ENCODE results near the gene MIXL1.

MIXL1 gene

DNA sequence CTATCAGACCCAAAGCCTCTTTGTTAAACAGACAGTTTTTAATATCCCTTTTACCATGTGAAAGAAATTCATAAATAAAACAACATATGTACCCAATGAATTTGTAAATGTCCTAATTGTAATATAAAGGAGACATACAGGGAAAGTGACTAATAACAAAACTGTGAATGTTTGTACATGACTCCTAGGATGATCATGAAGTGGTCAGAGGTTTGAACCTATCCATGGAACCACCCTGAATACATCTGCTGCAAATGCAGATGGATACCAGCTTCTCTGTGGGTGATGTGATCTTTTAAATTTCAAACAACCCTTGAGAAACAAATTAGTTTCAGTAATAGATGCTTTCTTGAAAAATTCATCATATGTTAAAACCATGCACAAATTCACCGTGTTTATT is 20.2 kb upstream of the MIXL1 start:
- H3K36me3 ChIP-seq, result no peaks in the 10 kb centered on the region
- no peak for TF ChIP-seq CTCF (IDR thresholded peaks at IDR 0.05; ENCODE audit: low read depth, low read length)
- DNase-seq, result no peak
- no peaks in the 10 kb centered on the region for H3K9me3 ChIP-seq (ENCODE audit: severe bottlenecking)
- no peaks in the 10 kb centered on the region for H3K27me3 ChIP-seq (ENCODE audit: insufficient read depth, low read depth, severe bottlenecking)
- no peak overlapping the region for H3K27ac ChIP-seq
- no peak overlapping the region for H3K4me3 ChIP-seq (ENCODE audit: low read depth, low read length)

DNA sequence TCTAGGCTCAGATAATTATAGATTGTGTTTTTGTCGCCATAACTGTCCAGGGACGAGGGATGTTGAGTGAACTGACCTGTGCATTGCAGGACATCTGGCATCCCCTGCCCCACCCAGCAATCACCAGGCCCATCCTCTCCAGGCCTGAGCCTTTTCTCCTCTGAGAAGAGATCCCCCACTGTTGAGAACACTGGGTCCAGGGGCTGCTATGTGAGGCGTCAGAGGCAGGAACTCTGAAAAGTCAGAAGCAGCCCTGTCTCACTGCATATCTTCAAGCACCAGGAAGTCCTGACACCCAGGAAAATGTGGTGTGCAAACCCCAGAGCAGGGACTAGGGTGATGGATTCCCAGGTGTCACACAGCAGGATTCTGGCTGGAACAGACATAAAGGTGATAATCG is 19.8 kb upstream of the MIXL1 start:
- H3K27ac ChIP-seq, result no peak overlapping the region
- no peaks in the 10 kb centered on the region for H3K27me3 ChIP-seq (ENCODE audit: insufficient read depth, low read depth, severe bottlenecking)
- H3K4me3 ChIP-seq (ENCODE audit: low read depth, low read length), result no peak overlapping the region
- DNase-seq, result no peak
- H3K36me3 ChIP-seq, result no peaks in the 10 kb centered on the region
- TF ChIP-seq CTCF (IDR thresholded peaks at IDR 0.05; ENCODE audit: low read depth, low read length), result no peak
- H3K9me3 ChIP-seq (ENCODE audit: severe bottlenecking), result no peaks in the 10 kb centered on the region

DNA sequence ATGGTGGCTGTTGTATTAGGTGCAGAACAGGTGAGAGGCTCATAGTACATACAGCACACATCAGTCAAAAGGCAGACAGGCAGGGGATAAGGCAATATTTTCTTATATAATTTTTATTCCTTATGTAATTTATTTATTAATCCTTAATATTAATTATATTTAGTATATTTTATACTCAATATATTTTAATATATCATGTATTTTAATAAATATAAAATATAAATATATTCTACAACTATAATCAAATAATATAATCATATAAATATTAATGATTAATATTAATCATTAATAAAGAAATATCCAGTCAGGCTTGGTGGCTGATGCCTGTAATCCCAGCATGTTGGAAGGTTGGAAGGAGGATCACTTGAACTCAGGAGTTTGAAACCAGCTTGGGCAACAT is 19.3 kb upstream of the MIXL1 start:
- Histone ChIP-seq H3K36me3 (no peaks in the 10 kb centered on the region), H3K27ac (no peak overlapping the region), H3K4me3 (ENCODE audit: low read depth, low read length) (no peak overlapping the region), H3K27me3 (ENCODE audit: insufficient read depth, low read depth, severe bottlenecking) (no peaks in the 10 kb centered on the region), H3K9me3 (ENCODE audit: severe bottlenecking) (no peaks in the 10 kb centered on the region)
- no peak for DNase-seq
- no peak for TF ChIP-seq CTCF (IDR thresholded peaks at IDR 0.05; ENCODE audit: low read depth, low read length)

- Histone ChIP-seq H3K9me3 (ENCODE audit: severe bottlenecking) (no peaks in the 10 kb centered on the region), H3K4me3 (ENCODE audit: low read depth, low read length) (no peak overlapping the region), H3K27me3 (ENCODE audit: insufficient read depth, low read depth, severe bottlenecking) (no peaks in the 10 kb centered on the region), H3K36me3 (no peaks in the 10 kb centered on the region), H3K27ac (no peak overlapping the region)
- DNase-seq, result no peak
- TF ChIP-seq CTCF (IDR thresholded peaks at IDR 0.05; ENCODE audit: low read depth, low read length), result no peak
These were observed 16.4 kb upstream of the MIXL1 start for GRCh38 chr1:226207048-226207447.

DNA sequence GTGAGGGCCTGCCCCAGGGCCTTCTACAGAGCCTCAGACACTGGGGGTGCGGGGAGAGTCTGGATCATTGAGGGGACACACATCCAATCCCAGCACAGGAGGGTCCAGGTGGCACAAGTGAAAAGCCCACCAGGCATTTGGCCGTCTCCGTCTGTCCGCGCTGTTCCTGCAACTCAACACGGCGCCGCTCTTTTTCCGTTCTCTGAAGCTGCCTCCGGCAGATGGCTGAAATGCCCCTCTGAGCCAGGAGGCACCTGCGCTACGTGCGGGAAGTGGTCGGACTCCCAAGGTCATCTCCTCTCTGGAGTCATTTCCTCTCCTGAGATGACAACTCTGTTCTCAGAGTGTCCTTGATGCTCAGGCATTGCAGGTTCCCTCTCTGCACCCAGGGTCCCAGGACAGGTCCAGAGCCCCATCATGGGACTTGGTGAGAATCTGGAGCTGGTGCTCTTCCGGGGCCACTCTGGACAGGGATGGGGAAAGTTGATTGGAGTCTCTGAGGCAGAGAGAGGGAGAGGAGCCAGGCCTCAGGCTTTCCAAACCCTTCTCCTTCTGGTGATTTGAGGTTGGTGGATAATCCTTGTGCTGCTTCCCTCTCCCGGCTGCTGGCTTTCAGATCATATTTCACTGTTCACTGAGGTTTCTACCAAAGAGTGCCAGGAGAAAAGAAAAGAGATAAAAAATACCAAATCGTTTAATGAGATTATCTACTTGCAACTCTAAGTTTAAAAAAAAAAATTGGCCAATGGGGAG is 14.0 kb upstream of the MIXL1 start:
- TF ChIP-seq CTCF (IDR thresholded peaks at IDR 0.05; ENCODE audit: low read depth, low read length), result no peak
- no peaks in the 10 kb centered on the region for H3K36me3 ChIP-seq
- H3K27me3 ChIP-seq (ENCODE audit: insufficient read depth, low read depth, severe bottlenecking), result no peaks in the 10 kb centered on the region
- H3K9me3 ChIP-seq (ENCODE audit: severe bottlenecking), result no peaks in the 10 kb centered on the region
- DNase-seq, result peak; percentile 23
- H3K4me3 ChIP-seq (ENCODE audit: low read depth, low read length), result no peak overlapping the region
- H3K27ac ChIP-seq, result peak overlapping the region; percentile 34; the same call in 1 of the 2 replicates

Measured in WERI-Rb-1 (cell line).